Liver (tissue), 9 donors: Measurements from ENCODE around the gene ENPP1. TPM values are rescaled to one million over a fixed set of nuclear protein-coding genes. Genes with fewer than 3 reads are reported as not detected.

Source experiments
- DNase-seq: peaks from one replicate; pipeline ENCODE4 v3.0.0-alpha.2; 2017; ENCODE audit warnings: low spot score
- H3K27ac ChIP-seq, 2 donors: one replicate each; pipeline ENCODE4 v1.7.0; 2013; ENCODE audit warnings: inconsistent platforms in 2 of 2, low read length in 2 of 2, control low read depth in 1 of 2, low read depth in 1 of 2, mild to moderate bottlenecking in 1 of 2
- H3K27me3 ChIP-seq, 4 donors: one replicate each; pipeline versions ENCODE4 v1.6.1 to v1.7.0; 2013; ENCODE audit warnings: low read length in 3 of 4, inconsistent platforms in 1 of 4, mild to moderate bottlenecking in 1 of 4, moderate library complexity in 1 of 4; ENCODE audit not compliant: control insufficient read depth in 4 of 4, insufficient read depth in 4 of 4
- H3K36me3 ChIP-seq, 4 donors: one replicate each; pipeline versions ENCODE4 v1.6.1 to v1.7.0; 2013; ENCODE audit warnings: low read length in 3 of 4, mild to moderate bottlenecking in 3 of 4, low read depth in 1 of 4, moderate library complexity in 1 of 4; ENCODE audit not compliant: control insufficient read depth in 4 of 4, insufficient read depth in 3 of 4
- H3K4me1 ChIP-seq, 4 donors: one replicate each; pipeline versions ENCODE4 v1.6.1 to v1.7.0; 2013; ENCODE audit warnings: low read length in 3 of 4, mild to moderate bottlenecking in 3 of 4, moderate library complexity in 1 of 4; ENCODE audit not compliant: control insufficient read depth in 4 of 4, insufficient read depth in 4 of 4
- H3K4me3 ChIP-seq, 3 donors: one replicate each; pipeline versions ENCODE4 v1.6.1 to v1.7.0; 2013; ENCODE audit warnings: low read length in 3 of 3, control low read depth in 1 of 3, low read depth in 1 of 3, mild to moderate bottlenecking in 1 of 3
- H3K9ac ChIP-seq, 2 donors: one replicate each; pipeline ENCODE4 v1.7.0; 2013; ENCODE audit warnings: low read length in 2 of 2, mild to moderate bottlenecking in 2 of 2, moderate library complexity in 2 of 2, control low read depth in 1 of 2, low read depth in 1 of 2
- H3K9me3 ChIP-seq, 4 donors: one replicate each; pipeline versions ENCODE4 v1.6.1 to v1.7.0; 2013; ENCODE audit warnings: low read length in 3 of 4; ENCODE audit not compliant: control insufficient read depth in 4 of 4
- FOXA2 ChIP-seq: IDR thresholded peaks from 2 replicates; pipeline ENCODE4 v1.6.1; 2016; ENCODE audit warnings: antibody characterized with exemption
- GABPA ChIP-seq, 2 donors: IDR thresholded peaks in 1 of 2; conservative IDR thresholded peaks in 1 of 2; 2 replicates each; pipeline ENCODE4 v1.6.1; 2016; ENCODE audit warnings: antibody characterized with exemption in 2 of 2, mild to moderate bottlenecking in 1 of 2, moderate library complexity in 1 of 2
- HNF4A ChIP-seq, 2 donors: conservative IDR thresholded peaks; 2 replicates each; pipeline ENCODE4 v1.6.1; 2016; ENCODE audit warnings: antibody characterized with exemption in 2 of 2, mild to moderate bottlenecking in 2 of 2
- JUND ChIP-seq, 2 donors: IDR thresholded peaks; 2 replicates each; pipeline ENCODE4 v1.6.1; 2016; ENCODE audit warnings: antibody characterized with exemption in 2 of 2
- NR2F2 ChIP-seq: IDR thresholded peaks from 2 replicates; pipeline ENCODE4 v1.6.1; 2016; ENCODE audit warnings: antibody characterized with exemption
- RAD21 ChIP-seq, 2 donors: IDR thresholded peaks; 2 replicates each; pipeline ENCODE4 v1.6.1; 2016; ENCODE audit warnings: antibody characterized with exemption in 2 of 2, mild to moderate bottlenecking in 2 of 2
- TAF1 ChIP-seq: conservative IDR thresholded peaks from 2 replicates; pipeline ENCODE4 v1.6.1; 2016; ENCODE audit warnings: antibody characterized with exemption, mild to moderate bottlenecking
- YY1 ChIP-seq: IDR thresholded peaks from 2 replicates; pipeline ENCODE4 v1.6.1; 2016; ENCODE audit warnings: antibody characterized with exemption, mild to moderate bottlenecking
- WGBS: extraction: QIAGEN DNeasy Blood & Tissue Kit; methylation state at CpG from one replicate; pipeline ENCODE4 v1.1.7; 2013; 5-methylcytosine and 5-hydroxymethylcytosine counted together
- polyA plus RNA-seq, 2 donors: library from polyadenylated mRNA; stranded (reverse) in 1 of 2; unstranded in 1 of 2; fragments of 200-250 nt in 1 of 2; fragments of >200 nt in 1 of 2; fragmentation: Nextera tagmentation in 1 of 2; extraction: Ambion mirVana in 1 of 2; gene quantifications; one replicate each; pipeline versions ENCODE4 v1.2.1 to v1.2.3, GENCODE V29; 2013 to 2015
- total RNA-seq, 2 donors: library from RNA; depleted of rRNA; stranded (reverse); fragments of >200 nt; gene quantifications; one replicate each; pipeline ENCODE4 v1.2.3, GENCODE V29; 2014
- TF ChIP-seq, protein P1 (sequence below): fragments of 150-350 bp; IDR thresholded peaks from 2 replicates; pipeline ENCODE4 v1.5.1; 2017; ENCODE audit warnings: improper control_type of control experiment, low read depth, low read length; ENCODE audit not compliant: missing input control
- donor health status: healthy.
- donor health status: healthy.
- donor health status: healthy.
- donor health status: healthy.
- donor health status: healthy.

The ENPP1 gene
- total and polyA plus RNA-seq, 4 donors, result 9.5 to 53.1 (median 31.1) TPM

GRCh38 chr6:131920656-131921055 lies 112.8 kb downstream of the ENPP1 start:
- WGBS, result 74% methylated on average over 3 of the region's 3 CpGs
- H3K9me3 ChIP-seq, result peaks cover 0 to 3% (median 0%) of the 10 kb centered on the region in 4 donors

GRCh38 chr6:131923356-131923755 lies 115.5 kb downstream of the ENPP1 start:
- H3K9ac ChIP-seq, result no peak overlapping the region
- peaks cover 0 to 3% (median 0%) of the 10 kb centered on the region in 4 donors for H3K9me3 ChIP-seq
- no peak overlapping the region for H3K4me3 ChIP-seq
- 6% methylated on average over 2 of the region's 2 CpGs for WGBS
- H3K27ac ChIP-seq, result no peak overlapping the region
- no peaks in the 10 kb centered on the region for H3K36me3 ChIP-seq
- TF ChIP-seq TAF1 (no peak), HNF4A (conservative IDR thresholded peaks at IDR 0.05) (peak; percentile 15 to 24), RAD21 (IDR thresholded peaks at IDR 0.05) (peak; percentile 92 to 94)
- TF ChIP-seq, protein P1, sequence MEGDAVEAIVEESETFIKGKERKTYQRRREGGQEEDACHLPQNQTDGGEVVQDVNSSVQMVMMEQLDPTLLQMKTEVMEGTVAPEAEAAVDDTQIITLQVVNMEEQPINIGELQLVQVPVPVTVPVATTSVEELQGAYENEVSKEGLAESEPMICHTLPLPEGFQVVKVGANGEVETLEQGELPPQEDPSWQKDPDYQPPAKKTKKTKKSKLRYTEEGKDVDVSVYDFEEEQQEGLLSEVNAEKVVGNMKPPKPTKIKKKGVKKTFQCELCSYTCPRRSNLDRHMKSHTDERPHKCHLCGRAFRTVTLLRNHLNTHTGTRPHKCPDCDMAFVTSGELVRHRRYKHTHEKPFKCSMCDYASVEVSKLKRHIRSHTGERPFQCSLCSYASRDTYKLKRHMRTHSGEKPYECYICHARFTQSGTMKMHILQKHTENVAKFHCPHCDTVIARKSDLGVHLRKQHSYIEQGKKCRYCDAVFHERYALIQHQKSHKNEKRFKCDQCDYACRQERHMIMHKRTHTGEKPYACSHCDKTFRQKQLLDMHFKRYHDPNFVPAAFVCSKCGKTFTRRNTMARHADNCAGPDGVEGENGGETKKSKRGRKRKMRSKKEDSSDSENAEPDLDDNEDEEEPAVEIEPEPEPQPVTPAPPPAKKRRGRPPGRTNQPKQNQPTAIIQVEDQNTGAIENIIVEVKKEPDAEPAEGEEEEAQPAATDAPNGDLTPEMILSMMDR, result peak; percentile 80
- peak; percentile 57 for DNase-seq
- no peaks in the 10 kb centered on the region for H3K27me3 ChIP-seq
- H3K4me1 ChIP-seq, result no peaks in the 10 kb centered on the region

More at GRCh38 chr6:131920656-131921055, 112.8 kb downstream of the ENPP1 start:
- TF ChIP-seq, protein P1, result no peak
- no peak for TF ChIP-seq GABPA (IDR thresholded peaks at IDR 0.05 in 1 of 2, conservative IDR thresholded peaks at IDR 0.05 in 1 of 2)
- TF ChIP-seq HNF4A (conservative IDR thresholded peaks at IDR 0.05), result no peak
- no peak for TF ChIP-seq JUND (IDR thresholded peaks at IDR 0.05)
- TF ChIP-seq FOXA2, result no peak
- TF ChIP-seq TAF1, result no peak
- Histone ChIP-seq H3K4me3 (no peak overlapping the region), H3K36me3 (no peaks in the 10 kb centered on the region), H3K27ac (no peak overlapping the region), H3K9ac (no peak overlapping the region), H3K4me1 (no peaks in the 10 kb centered on the region), H3K27me3 (no peaks in the 10 kb centered on the region)
- no peak for DNase-seq

DNA sequence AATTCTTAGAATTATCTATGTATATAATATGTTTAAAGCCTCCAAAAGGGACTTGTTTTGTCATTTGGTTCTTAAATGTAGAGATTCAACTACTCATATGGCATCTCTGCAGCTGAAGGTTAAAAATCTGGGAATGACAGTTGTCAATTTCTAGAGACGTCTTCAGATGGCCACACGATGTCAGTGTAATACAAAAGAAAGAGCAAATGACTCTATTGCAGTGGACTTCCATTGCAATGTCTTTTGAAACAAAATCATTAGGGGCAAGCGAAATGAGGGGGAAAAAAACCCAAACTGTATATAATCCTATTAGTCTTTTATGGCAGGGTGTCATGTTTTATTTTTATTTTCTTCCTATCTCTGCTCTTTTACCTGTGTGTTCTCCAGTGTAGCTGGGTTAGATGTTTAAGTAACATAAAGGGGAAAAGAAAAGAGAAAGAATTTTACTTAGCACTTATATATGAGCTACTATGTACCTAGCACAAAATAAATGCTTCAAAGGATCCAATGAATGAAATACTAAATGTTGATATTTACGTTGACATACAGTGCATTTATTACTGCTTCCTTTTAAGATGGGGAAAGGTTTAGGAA lies 117.2 kb downstream of the ENPP1 start:
- Histone ChIP-seq H3K9me3 (peaks cover 0 to 3% (median 0%) of the 10 kb centered on the region in 4 donors), H3K4me3 (no peak overlapping the region), H3K27ac (no peak overlapping the region), H3K27me3 (no peaks in the 10 kb centered on the region), H3K4me1 (no peaks in the 10 kb centered on the region), H3K9ac (no peak overlapping the region), H3K36me3 (no peaks in the 10 kb centered on the region)
- DNase-seq, result no peak
- 19% methylated on average over 4 of the region's 4 CpGs for WGBS
- TF ChIP-seq, protein P1, result peak; percentile 64
- peak; percentile 86 to 89 for TF ChIP-seq RAD21 (IDR thresholded peaks at IDR 0.05)
- TF ChIP-seq YY1, result peak; percentile 9
- no peak for TF ChIP-seq NR2F2
